K562 (cell line): ENCODE data around the gene PACS1. TPM values are rescaled to one million over a fixed set of nuclear protein-coding genes. Genes with fewer than 3 reads are reported as not detected.
A peak's percentile ranks its signal among the peaks of the same experiment; 100 is the strongest.

Experiments
- C11orf30 ChIP-seq: fragments of 450-650 bp; IDR thresholded peaks from 2 replicates; pipeline ENCODE4 v1.6.1; 2016; ENCODE audit warnings: low read depth, mild to moderate bottlenecking
- CTCFL ChIP-seq: IDR thresholded peaks from 2 replicates; pipeline ENCODE4 v1.6.1; 2011; ENCODE audit warnings: borderline replicate concordance, low read depth, mild to moderate bottlenecking, moderate library complexity, low read length; ENCODE audit not compliant: insufficient read depth, poor library complexity, severe bottlenecking
- HES1 ChIP-seq: fragments of 450-650 bp; IDR thresholded peaks from 2 replicates; pipeline ENCODE4 v1.6.1; 2016; ENCODE audit warnings: low read depth, mild to moderate bottlenecking, moderate library complexity
- HIVEP1 ChIP-seq: fragments of 250-450 bp; sonication (Bioruptor Pico); IDR thresholded peaks from 2 replicates; pipeline ENCODE4 v1.4.0; 2020; ENCODE audit warnings: mild to moderate bottlenecking
- MIER1 ChIP-seq: fragments of 450-650 bp; IDR thresholded peaks from 2 replicates; pipeline ENCODE4 v1.6.1; 2016; ENCODE audit warnings: antibody characterized with exemption, mild to moderate bottlenecking, low read depth
- NBN ChIP-seq: fragments of 450-650 bp; IDR thresholded peaks from 2 replicates; pipeline ENCODE4 v1.6.1; 2016; ENCODE audit warnings: low read depth, mild to moderate bottlenecking
- RBM34 ChIP-seq: fragments of 200-400 bp; formaldehyde crosslinking; IDR thresholded peaks from 2 replicates; pipeline ENCODE4 v1.6.1; 2018; ENCODE audit warnings: low read length, borderline replicate concordance; ENCODE audit not compliant: insufficient read depth
- ZBTB33 ChIP-seq: sonication (generic); formaldehyde crosslinking; IDR thresholded peaks from 2 replicates; pipeline ENCODE4 v1.8.1; 2023; ENCODE audit warnings: mild to moderate bottlenecking, missing genetic modification reagents
- ZBTB40 ChIP-seq, 2 experiments: fragments of 450-650 bp in 1 of 2; sonication (generic) in 1 of 2; formaldehyde crosslinking in 1 of 2; IDR thresholded peaks; 2 replicates each; pipeline versions ENCODE4 v1.7.1 to v1.9.0; 2016 to 2022; ENCODE audit warnings: inconsistent platforms in 1 of 2, mild to moderate bottlenecking in 1 of 2, missing genetic modification reagents in 1 of 2
- ZKSCAN8 ChIP-seq: fragments of 200-800 bp; sonication (Bioruptor generic); IDR thresholded peaks from 2 replicates; pipeline ENCODE4 v1.6.1; 2016; ENCODE audit warnings: missing genetic modification characterization, missing compliant biosample characterization
- ZNF408 ChIP-seq: fragments of 250-450 bp; sonication (Bioruptor Pico); IDR thresholded peaks from 2 replicates; pipeline ENCODE4 v1.4.0; 2020; ENCODE audit warnings: low read depth, mild to moderate bottlenecking, moderate library complexity
- polyA plus RNA-seq, 8 experiments: library from polyadenylated mRNA; depleted of rRNA in 4 of 8; stranded (reverse) in 5 of 8; unstranded in 3 of 8; fragments of >200 nt; fragmentation: Nextera tagmentation in 2 of 8; fragmentation: Illumina TruSeq in 1 of 8; extraction: Ambion mirVana in 2 of 8; extraction: Trizol in 1 of 8; gene quantifications; 2 replicates each; pipeline versions ENCODE4 v1.2.1 to v1.2.3, GENCODE V29; 2011 to 2014; ENCODE audit warnings: inconsistent platforms in 1 of 8, missing spikeins in 1 of 8
- total RNA-seq, 7 experiments: library from RNA; depleted of rRNA in 6 of 7; stranded (reverse); fragments of >200 nt in 6 of 7; fragmentation: Illumina TruSeq in 2 of 7; extraction: Trizol in 2 of 7; gene quantifications; 2 replicates each; pipeline versions ENCODE4 v1.2.1 to v1.2.3, GENCODE V29; 2011 to 2021; ENCODE audit warnings: low replicate concordance in 1 of 7

Gene PACS1
- total and polyA plus RNA-seq, 9 of the 15 experiments (the other 6 are each of a cell fraction or from before 2014, with no cell fraction given), result 0.34 to 28.1 (median 8.5) TPM

GRCh38 chr11:66267379-66268243 lies 197.5 kb downstream of the PACS1 start (continued):
- TF ChIP-seq CTCFL, result peak; percentile 47
- no peak for TF ChIP-seq ZNF408
- TF ChIP-seq NBN, result peak; percentile 51; the same call in 1 of the 2 replicates
- TF ChIP-seq RBM34, result no peak
- no peak for TF ChIP-seq C11orf30
- no peak for TF ChIP-seq HIVEP1 (CRISPR knock-in tag)
- peak; percentile 30; the same call in 1 of the 2 replicates for TF ChIP-seq ZBTB40 (IDR thresholded peaks at IDR 0.05)
- TF ChIP-seq ZBTB40 (CRISPR knock-in tag; IDR thresholded peaks at IDR 0.05), result 0 out of 2 replicates have a peak, but pooled peaks have one; percentile 27
- TF ChIP-seq HES1, result 0 out of 2 replicates have a peak, but pooled peaks have one; percentile 30
- TF ChIP-seq ZKSCAN8 (CRISPR knock-in tag), result no peak
- 0 out of 2 replicates have a peak, but pooled peaks have one; percentile 23 for TF ChIP-seq MIER1
- TF ChIP-seq ZBTB33, result 0 out of 2 replicates have a peak, but pooled peaks have one; percentile 6
